ENCODE measurements around the gene SCYGR1. TPM values are rescaled to one million over a fixed set of nuclear protein-coding genes. Genes with fewer than 3 reads are reported as not detected.

SCYGR1 gene
- total RNA-seq, 4 donors from 2014 or later = not detected

GRCh38 chr2:227414846-227415245 is 27.1 kb upstream of the SCYGR1 start:
- H3K9me3 ChIP-seq = no peaks in the 10 kb centered on the region
- no peak overlapping the region for H3K27ac ChIP-seq
- no peaks in the 10 kb centered on the region for H3K27me3 ChIP-seq
- DNase-seq = no peak
- H3K4me3 ChIP-seq (replicated peaks in 1 of 3) = no peak overlapping the region
- TF ChIP-seq, protein P1, sequence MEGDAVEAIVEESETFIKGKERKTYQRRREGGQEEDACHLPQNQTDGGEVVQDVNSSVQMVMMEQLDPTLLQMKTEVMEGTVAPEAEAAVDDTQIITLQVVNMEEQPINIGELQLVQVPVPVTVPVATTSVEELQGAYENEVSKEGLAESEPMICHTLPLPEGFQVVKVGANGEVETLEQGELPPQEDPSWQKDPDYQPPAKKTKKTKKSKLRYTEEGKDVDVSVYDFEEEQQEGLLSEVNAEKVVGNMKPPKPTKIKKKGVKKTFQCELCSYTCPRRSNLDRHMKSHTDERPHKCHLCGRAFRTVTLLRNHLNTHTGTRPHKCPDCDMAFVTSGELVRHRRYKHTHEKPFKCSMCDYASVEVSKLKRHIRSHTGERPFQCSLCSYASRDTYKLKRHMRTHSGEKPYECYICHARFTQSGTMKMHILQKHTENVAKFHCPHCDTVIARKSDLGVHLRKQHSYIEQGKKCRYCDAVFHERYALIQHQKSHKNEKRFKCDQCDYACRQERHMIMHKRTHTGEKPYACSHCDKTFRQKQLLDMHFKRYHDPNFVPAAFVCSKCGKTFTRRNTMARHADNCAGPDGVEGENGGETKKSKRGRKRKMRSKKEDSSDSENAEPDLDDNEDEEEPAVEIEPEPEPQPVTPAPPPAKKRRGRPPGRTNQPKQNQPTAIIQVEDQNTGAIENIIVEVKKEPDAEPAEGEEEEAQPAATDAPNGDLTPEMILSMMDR (IDR thresholded peaks at IDR 0.05) = no peak
- no peak for TF ChIP-seq POLR2A (IDR thresholded peaks at IDR 0.05)
- H3K4me1 ChIP-seq = no peaks in the 10 kb centered on the region
- 88 to 93% methylated on average over 3 of the region's 3 CpGs for WGBS, 2 donors
- intact Hi-C loops (cut with DNase I) = loop anchor here (10.0 kb wide), 1 partner anchor 350 kb away; no protein-coding TSS in a partner anchor
- no peaks in the 10 kb centered on the region for H3K36me3 ChIP-seq

DNA sequence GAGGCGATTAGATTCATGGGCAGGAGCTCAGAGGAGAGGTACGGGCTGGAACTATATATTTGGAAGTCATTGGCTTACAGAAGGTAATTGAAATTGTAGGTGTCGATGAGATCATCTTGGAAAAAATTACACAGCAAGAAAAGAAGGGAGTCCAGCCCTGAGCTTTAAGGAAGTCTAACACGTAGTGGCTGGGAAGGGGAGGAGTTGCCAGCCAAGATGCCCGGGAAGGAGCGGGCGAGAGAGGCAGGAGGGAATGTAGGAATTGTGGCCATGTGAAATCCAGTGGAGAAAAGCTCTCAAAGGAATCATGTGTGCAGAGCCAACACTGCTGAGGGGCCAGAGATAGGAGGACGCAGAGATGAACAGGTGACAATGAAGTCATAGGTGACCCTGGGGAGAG is 25.6 kb upstream of the SCYGR1 start:
- no peak overlapping the region for H3K27ac ChIP-seq
- TF ChIP-seq, protein P1 (IDR thresholded peaks at IDR 0.05) = no peak
- TF ChIP-seq POLR2A (IDR thresholded peaks at IDR 0.05) = no peak
- DNase-seq = no peak
- no peaks in the 10 kb centered on the region for H3K4me1 ChIP-seq
- intact Hi-C loops (cut with DNase I) = loop anchor here (10.0 kb wide), 1 partner anchor 351 kb away; no protein-coding TSS in a partner anchor
- H3K9me3 ChIP-seq = no peaks in the 10 kb centered on the region
- WGBS, 2 donors = 84 to 89% methylated on average over 8 of the region's 8 CpGs
- no peaks in the 10 kb centered on the region for H3K27me3 ChIP-seq
- H3K36me3 ChIP-seq = no peaks in the 10 kb centered on the region
- no peak overlapping the region for H3K4me3 ChIP-seq (replicated peaks in 1 of 3)

DNA sequence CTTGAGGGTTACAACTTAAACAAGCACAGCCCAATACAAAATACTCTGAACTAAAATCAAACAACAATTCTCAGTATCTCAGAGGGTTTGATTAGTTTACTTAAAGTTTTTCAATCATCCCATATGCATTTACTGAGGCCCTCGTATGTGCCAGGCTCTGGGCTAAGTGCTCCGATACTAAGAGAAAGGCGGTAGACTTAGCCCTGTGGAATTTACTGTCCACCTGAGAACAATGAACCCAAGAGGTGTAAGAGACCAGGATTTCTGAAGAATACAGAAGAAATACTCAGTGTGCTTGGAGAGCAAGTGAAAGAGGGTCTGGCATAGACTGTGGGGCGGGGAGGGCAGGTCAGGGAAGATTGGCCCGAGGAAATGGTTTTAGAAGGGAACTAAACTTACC is 25.1 kb upstream of the SCYGR1 start:
- H3K27ac ChIP-seq = no peak overlapping the region
- intact Hi-C loops (cut with DNase I) = loop anchor here (10.0 kb wide), 1 partner anchor 352 kb away; no protein-coding TSS in a partner anchor
- H3K4me3 ChIP-seq (replicated peaks in 1 of 3) = no peak overlapping the region
- no peaks in the 10 kb centered on the region for H3K9me3 ChIP-seq
- no peak for TF ChIP-seq POLR2A (IDR thresholded peaks at IDR 0.05)
- TF ChIP-seq, protein P1 (IDR thresholded peaks at IDR 0.05) = no peak
- DNase-seq = no peak
- no peaks in the 10 kb centered on the region for H3K4me1 ChIP-seq
- H3K36me3 ChIP-seq = no peaks in the 10 kb centered on the region
- no peaks in the 10 kb centered on the region for H3K27me3 ChIP-seq
- WGBS, 2 donors = 82 to 83% methylated on average over 5 of the region's 5 CpGs

DNA sequence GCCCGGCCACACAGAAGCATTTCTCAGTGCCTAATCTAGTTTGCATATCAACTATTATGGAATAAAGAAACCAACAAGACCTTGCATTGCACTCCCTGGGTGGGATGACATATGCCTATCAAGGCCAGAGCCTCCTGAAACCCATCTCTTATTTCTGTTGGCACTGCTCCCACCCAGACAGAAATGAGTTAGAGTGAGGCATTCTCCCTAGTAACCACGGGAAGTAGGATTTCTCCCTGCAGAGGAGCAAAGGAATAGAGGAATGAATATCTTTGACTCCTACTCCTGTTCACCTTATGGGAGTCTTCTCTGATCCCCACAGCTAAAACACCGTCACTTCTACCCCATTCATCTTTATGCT is 24.2 kb upstream of the SCYGR1 start:
- no peak for DNase-seq
- no peaks in the 10 kb centered on the region for H3K9me3 ChIP-seq
- H3K4me1 ChIP-seq = peaks cover 0 to 1% of the 10 kb centered on the region in 2 donors
- H3K36me3 ChIP-seq = no peaks in the 10 kb centered on the region
- WGBS, 2 donors = 76 to 81% methylated on average over 3 of the region's 3 CpGs
- intact Hi-C loops (cut with DNase I) = loop anchor here (10.0 kb wide), 1 partner anchor 353 kb away; no protein-coding TSS in a partner anchor
- TF ChIP-seq POLR2A (IDR thresholded peaks at IDR 0.05) = no peak
- TF ChIP-seq, protein P1 (IDR thresholded peaks at IDR 0.05) = no peak
- no peak overlapping the region for H3K4me3 ChIP-seq (replicated peaks in 1 of 3)
- no peak overlapping the region for H3K27ac ChIP-seq
- H3K27me3 ChIP-seq = no peaks in the 10 kb centered on the region

- DNase-seq = no peak
- H3K4me3 ChIP-seq (replicated peaks in 1 of 3) = no peak overlapping the region
- intact Hi-C loops (cut with DNase I) = loop anchor here (10.0 kb wide), 1 partner anchor 353 kb away; no protein-coding TSS in a partner anchor
Observed at GRCh38 chr2:227411320-227411989, 23.7 kb upstream of the SCYGR1 start.

More at GRCh38 chr2:227411320-227411989, 23.7 kb upstream of the SCYGR1 start:
- Histone ChIP-seq H3K27ac (no peak overlapping the region), H3K27me3 (no peaks in the 10 kb centered on the region), H3K9me3 (no peaks in the 10 kb centered on the region), H3K4me1 (peaks cover 5 to 6% of the 10 kb centered on the region in 2 donors), H3K36me3 (no peaks in the 10 kb centered on the region)
- WGBS, 2 donors = 92 to 94% methylated on average over 9 of the region's 9 CpGs
- TF ChIP-seq, protein P1 (IDR thresholded peaks at IDR 0.05) = no peak
- no peak for TF ChIP-seq POLR2A (IDR thresholded peaks at IDR 0.05)

All from thyroid gland (tissue), 4 donors.